HepG2 (cell line): ENCODE data around the gene DUS3L. TPM values are rescaled to one million over a fixed set of nuclear protein-coding genes. Genes with fewer than 3 reads are reported as not detected.

Source experiments
- DRAP1 ChIP-seq: IDR thresholded peaks from 2 replicates; pipeline ENCODE4 v1.6.1; 2016; ENCODE audit warnings: missing genetic modification reagents, missing compliant biosample characterization
- GRHL1 ChIP-seq: sonication (generic); formaldehyde crosslinking; conservative IDR thresholded peaks from 2 replicates; pipeline ENCODE4 v1.8.0; 2022; ENCODE audit warnings: missing genetic modification reagents
- HIVEP1 ChIP-seq: sonication (generic); formaldehyde crosslinking; IDR thresholded peaks from 2 replicates; pipeline ENCODE4 v1.4.0; 2020; ENCODE audit warnings: mild to moderate bottlenecking, missing genetic modification reagents
- SCMH1 ChIP-seq: sonication (generic); formaldehyde crosslinking; IDR thresholded peaks from 2 replicates; pipeline ENCODE4 v1.9.0; 2021; ENCODE audit warnings: missing genetic modification reagents, mild to moderate bottlenecking, borderline replicate concordance
- SOX13 ChIP-seq, 3 experiments: fragments of 450-650 bp in 1 of 3; sonication (generic) in 1 of 3; formaldehyde crosslinking in 1 of 3; IDR thresholded peaks in 2 of 3; conservative IDR thresholded peaks in 1 of 3; 2 replicates each; pipeline versions ENCODE4 v1.5.0 to v1.6.1; 2016 to 2020; ENCODE audit warnings: antibody characterized with exemption in 1 of 3, mild to moderate bottlenecking in 1 of 3, missing compliant biosample characterization in 1 of 3, missing genetic modification reagents in 1 of 3, moderate library complexity in 1 of 3
- TCF7 ChIP-seq: sonication (generic); IDR thresholded peaks from 2 replicates; pipeline ENCODE4 v1.6.1; 2016; ENCODE audit warnings: antibody characterized with exemption, low read depth
- TFAP4 ChIP-seq: sonication (generic); IDR thresholded peaks from 2 replicates; pipeline ENCODE4 v1.6.1; 2016; ENCODE audit warnings: low read depth, borderline replicate concordance
- TFE3 ChIP-seq: IDR thresholded peaks from 2 replicates; pipeline ENCODE4 v1.6.1; 2016
- XRCC5 ChIP-seq: fragments of 200-400 bp; formaldehyde crosslinking; optimal IDR thresholded peaks from 2 replicates; pipeline ENCODE3; 2017; ENCODE audit warnings: mild to moderate bottlenecking, low read length
- ZBTB49 ChIP-seq: sonication (generic); formaldehyde crosslinking; IDR thresholded peaks from 2 replicates; pipeline ENCODE4 v1.4.0; 2020; ENCODE audit warnings: missing genetic modification reagents, borderline replicate concordance
- ZFP1 ChIP-seq: IDR thresholded peaks from 2 replicates; pipeline ENCODE4 v1.6.1; 2016
- ZNF576 ChIP-seq: sonication (generic); formaldehyde crosslinking; IDR thresholded peaks from 2 replicates; pipeline ENCODE4 v1.4.0; 2020; ENCODE audit warnings: mild to moderate bottlenecking, missing genetic modification reagents
- ZNF704 ChIP-seq: sonication (generic); formaldehyde crosslinking; IDR thresholded peaks from 2 replicates; pipeline ENCODE4 v1.8.1; 2023; ENCODE audit warnings: mild to moderate bottlenecking, inconsistent platforms, moderate library complexity, missing genetic modification reagents, borderline replicate concordance
- ZNF710 ChIP-seq: sonication (generic); formaldehyde crosslinking; IDR thresholded peaks from 2 replicates; pipeline ENCODE4 v1.5.0; 2020; ENCODE audit warnings: mild to moderate bottlenecking, missing genetic modification reagents, borderline replicate concordance
- ZSCAN20 ChIP-seq: sonication (generic); formaldehyde crosslinking; IDR thresholded peaks from 2 replicates; pipeline ENCODE4 v1.4.0; 2020; ENCODE audit warnings: missing genetic modification reagents, mild to moderate bottlenecking, borderline replicate concordance
- polyA plus RNA-seq, 8 experiments: library from polyadenylated mRNA; depleted of rRNA in 3 of 8; stranded (reverse) in 7 of 8; unstranded in 1 of 8; fragments of >200 nt; fragmentation: Illumina TruSeq in 4 of 8; extraction: Trizol in 4 of 8; gene quantifications; 2 replicates each; pipeline versions ENCODE4 v1.2.1 to v1.2.3, GENCODE V29; 2011 to 2016; ENCODE audit warnings: low read depth in 4 of 8, missing spikeins in 1 of 8, mixed read lengths in 1 of 8; ENCODE audit not compliant: insufficient read depth in 1 of 8
- total RNA-seq, 5 experiments: library from RNA; depleted of rRNA; stranded (reverse); fragments of >200 nt; fragmentation: Illumina TruSeq; extraction: Trizol; gene quantifications; 2 replicates each; pipeline ENCODE4 v1.2.3, GENCODE V29; 2016; ENCODE audit warnings: low read depth in 1 of 5

Gene DUS3L
- total and polyA plus RNA-seq, 2 of the 13 experiments (the other 11 are each of a cell fraction or from before 2014, with no cell fraction given), result 13.3 to 25.1 TPM

- TF ChIP-seq TFE3 (CRISPR knock-in tag), result 0 out of 2 replicates have a peak, but pooled peaks have one; percentile 55
- peak; percentile 7; the same call in 1 of the 2 replicates for TF ChIP-seq TFAP4
- peak; percentile 85; the same call in 1 of the 2 replicates for TF ChIP-seq ZFP1 (CRISPR knock-in tag)
- TF ChIP-seq GRHL1 (CRISPR knock-in tag), result no peak
- no peak for TF ChIP-seq ZSCAN20 (CRISPR knock-in tag)
- no peak; the same call in 1 of the 2 replicates for TF ChIP-seq ZNF704 (CRISPR knock-in tag)
- peak; percentile 56; the same call in 1 of the 2 replicates for TF ChIP-seq HIVEP1
- TF ChIP-seq ZNF576 (CRISPR knock-in tag), result no peak
- TF ChIP-seq ZBTB49 (CRISPR knock-in tag), result 0 out of 2 replicates have a peak, but pooled peaks have one; percentile 11
- TF ChIP-seq ZNF710, result peak; percentile 75; the same call in 1 of the 2 replicates
- TF ChIP-seq SOX13 (IDR thresholded peaks at IDR 0.05), result peak; percentile 73; the same call in 1 of the 2 replicates
- TF ChIP-seq SOX13 (CRISPR knock-in tag; conservative IDR thresholded peaks at IDR 0.05 in 1 of 2, IDR thresholded peaks at IDR 0.05 in 1 of 2), result 0 out of 4 replicates have a peak, but pooled peaks of 1 of the 2 experiments have one; percentile 20
- TF ChIP-seq TCF7, result no peak
- peak; percentile 48 for TF ChIP-seq XRCC5
- TF ChIP-seq DRAP1, result peak; percentile 99
- TF ChIP-seq SCMH1, result no peak
Measured at GRCh38 chr19:5827891-5828660, 37.1 kb upstream of the DUS3L start (continued).
